ENCODE measurements around the gene ATG9B. TPM values are rescaled to one million over a fixed set of nuclear protein-coding genes. Genes with fewer than 3 reads are reported as not detected.

Gene ATG9B
- polyA plus RNA-seq, 4 donors, result 2.0 to 3.3 (median 2.5) TPM

DNA sequence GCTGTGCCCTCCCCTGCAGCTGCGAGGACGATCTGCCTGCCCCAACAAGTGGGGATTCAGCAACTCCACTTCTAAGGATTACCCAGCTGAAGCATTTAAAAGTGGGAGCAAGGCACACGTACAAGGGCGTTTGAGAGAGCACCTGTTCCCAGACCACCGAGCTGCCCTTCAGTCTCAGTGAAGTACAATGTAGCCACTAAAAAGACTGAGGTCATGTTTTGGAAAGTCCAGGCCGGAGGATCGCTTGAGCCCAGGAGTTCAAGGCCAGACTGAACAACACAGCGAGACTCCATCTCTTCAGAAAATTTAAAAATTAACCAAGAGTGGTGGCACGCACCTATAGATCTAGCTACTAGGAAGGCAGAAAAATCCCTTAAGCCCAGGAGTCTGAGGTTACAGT is 18.7 kb downstream of the ATG9B start:
- DNase-seq (ENCODE audit: low read depth in 4 of 4, low spot score in 2 of 4), result no peak

DNA sequence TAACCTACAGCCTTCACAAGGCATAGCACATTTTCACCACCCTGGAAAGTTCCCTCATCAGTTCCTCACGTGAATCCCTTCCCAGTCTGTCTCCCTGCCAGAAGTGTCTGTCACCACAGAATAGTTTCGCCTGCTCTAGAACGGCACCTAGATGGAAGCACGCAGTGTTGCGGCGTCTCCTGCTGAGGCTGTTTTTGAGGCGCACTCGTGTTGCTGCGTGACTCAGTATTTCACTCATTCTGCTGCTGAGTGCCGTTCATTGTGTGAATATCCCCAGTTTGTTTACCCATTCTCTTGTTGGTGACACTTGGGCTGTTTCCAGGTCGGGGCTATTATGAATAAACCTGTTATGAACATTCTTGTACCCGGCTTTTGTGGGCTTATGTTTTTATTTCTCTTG is 20.7 kb downstream of the ATG9B start:
- DNase-seq (ENCODE audit: low read depth in 4 of 4, low spot score in 2 of 4), result no peak

DNA sequence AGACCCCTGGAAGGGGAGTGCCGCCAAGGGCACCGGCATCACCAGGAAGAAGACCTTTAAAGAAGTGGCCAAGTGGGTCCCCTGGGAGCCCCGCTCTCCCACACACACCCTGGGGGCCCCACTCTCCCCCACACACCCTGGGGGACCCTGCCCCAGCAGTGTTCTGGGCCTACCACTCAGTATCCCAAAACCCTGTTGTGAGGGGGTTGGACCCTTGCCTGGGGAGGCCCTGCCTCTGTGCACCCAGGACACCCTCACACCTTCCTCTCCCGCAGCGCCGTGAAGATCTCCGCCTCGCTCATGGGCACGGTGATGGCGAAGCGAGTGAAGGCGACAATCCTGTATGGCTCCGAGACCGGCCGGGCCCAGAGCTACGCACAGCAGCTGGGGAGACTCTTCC is 22.7 kb downstream of the ATG9B start:
- DNase-seq (ENCODE audit: low read depth in 4 of 4, low spot score in 2 of 4), result no peak

DNA sequence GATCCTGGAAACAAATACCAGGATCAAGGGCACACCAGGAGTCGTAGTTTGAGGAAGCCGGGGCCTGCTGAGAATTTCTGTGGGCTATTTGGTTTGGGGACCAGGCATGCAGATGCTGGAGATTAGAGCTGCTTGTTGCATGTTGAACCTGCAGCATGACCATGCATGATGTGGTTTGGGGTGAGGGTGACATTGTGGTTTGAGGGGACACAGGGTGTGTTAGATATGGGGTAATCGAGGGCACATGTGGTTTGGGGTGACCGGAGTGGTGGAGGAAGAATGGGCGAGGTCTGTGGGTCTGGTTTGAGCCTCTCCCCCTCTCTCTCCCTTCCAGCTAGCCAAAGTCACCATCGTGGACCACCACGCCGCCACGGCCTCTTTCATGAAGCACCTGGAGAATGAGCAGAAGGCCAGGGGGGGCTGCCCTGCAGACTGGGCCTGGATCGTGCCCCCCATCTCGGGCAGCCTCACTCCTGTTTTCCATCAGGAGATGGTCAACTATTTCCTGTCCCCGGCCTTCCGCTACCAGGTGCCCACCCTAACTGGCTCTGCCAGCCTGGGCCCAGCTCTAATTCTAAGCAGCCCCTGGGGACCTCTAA is 23.3 kb downstream of the ATG9B start:
- DNase-seq (ENCODE audit: low read depth in 4 of 4, low spot score in 2 of 4), result no peak

DNA sequence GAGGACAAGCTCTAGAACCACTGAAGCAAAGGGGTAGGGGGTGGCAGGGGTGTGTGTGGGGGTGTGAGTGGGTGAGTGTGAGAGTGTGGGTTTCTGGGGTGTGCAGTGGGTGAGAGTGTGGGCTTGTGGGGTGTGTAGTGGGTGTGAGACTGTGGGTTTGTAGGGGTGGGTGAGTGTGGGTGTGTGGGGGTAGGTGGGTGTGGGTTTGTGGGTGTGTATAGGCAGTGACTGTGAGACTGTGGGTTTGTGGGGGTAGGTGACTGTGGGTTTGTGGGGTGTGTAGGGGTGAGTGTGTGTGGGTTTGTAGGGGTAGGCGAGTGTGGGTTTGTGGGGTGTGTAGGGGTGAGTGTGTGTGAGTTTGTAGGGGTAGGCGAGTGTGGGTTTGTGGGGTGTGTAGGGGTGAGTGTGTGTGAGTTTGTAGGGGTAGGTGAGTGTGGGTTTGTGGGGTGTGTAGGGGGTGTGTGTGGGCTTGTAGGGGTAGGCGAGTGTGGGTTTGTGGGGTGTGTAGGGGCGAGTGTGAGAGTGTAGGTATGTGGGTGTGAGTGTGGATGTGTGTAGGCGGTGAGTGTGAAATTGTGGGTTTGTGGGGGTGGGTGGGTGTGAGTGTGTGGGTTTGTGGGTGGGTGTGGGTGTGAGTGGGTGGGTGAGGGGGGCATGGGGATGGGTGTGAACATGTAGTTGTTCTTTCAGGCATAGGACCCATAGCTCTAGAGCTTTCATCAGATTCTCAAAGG is 24.6 kb downstream of the ATG9B start:
- DNase-seq (ENCODE audit: low read depth in 4 of 4, low spot score in 2 of 4), result no peak

DNA sequence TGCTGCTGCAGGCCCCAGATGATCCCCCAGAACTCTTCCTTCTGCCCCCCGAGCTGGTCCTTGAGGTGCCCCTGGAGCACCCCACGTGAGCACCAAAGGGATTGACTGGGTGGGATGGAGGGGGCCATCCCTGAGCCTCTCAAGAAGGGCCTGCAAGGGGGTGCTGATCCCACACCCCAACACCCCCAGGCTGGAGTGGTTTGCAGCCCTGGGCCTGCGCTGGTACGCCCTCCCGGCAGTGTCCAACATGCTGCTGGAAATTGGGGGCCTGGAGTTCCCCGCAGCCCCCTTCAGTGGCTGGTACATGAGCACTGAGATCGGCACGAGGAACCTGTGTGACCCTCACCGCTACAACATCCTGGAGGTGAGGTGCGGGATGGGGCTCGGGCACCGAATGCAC is 25.3 kb downstream of the ATG9B start:
- DNase-seq (ENCODE audit: low read depth in 4 of 4, low spot score in 2 of 4), result no peak

DNA sequence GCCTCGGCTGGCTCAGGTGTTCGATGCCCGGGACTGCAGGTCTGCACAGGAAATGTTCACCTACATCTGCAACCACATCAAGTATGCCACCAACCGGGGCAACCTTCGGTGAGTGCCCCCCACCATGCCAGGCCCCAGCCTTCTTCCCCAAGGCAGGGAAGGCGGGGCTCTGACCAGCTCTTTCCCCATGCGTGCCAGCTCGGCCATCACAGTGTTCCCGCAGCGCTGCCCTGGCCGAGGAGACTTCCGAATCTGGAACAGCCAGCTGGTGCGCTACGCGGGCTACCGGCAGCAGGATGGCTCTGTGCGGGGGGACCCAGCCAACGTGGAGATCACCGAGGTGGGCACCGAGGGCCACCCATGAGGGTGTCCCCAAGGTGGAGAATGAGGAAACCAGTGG is 26.0 kb downstream of the ATG9B start:
- no peak for DNase-seq (ENCODE audit: low read depth in 4 of 4, low spot score in 2 of 4)

DNA sequence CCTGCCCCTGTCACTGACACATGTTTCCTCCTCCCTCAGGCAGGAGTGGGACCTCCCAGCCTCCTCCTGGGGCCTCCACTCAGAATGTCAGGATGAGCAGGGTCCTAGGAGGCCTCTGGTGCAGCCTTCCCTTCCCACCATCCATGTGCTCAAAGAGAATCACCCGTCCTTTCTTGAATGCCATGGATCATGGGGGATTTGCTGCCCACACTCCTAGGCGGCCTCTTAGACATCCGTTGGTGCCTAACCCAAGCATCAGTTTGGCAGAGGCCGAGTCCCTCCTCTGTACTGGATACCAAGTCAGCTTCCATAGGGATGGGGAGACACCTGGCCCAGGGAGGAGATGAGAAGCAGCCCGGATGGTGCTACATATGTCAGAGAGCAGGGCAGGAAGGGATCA is 26.5 kb downstream of the ATG9B start:
- DNase-seq (ENCODE audit: low read depth in 4 of 4, low spot score in 2 of 4), result no peak

DNA sequence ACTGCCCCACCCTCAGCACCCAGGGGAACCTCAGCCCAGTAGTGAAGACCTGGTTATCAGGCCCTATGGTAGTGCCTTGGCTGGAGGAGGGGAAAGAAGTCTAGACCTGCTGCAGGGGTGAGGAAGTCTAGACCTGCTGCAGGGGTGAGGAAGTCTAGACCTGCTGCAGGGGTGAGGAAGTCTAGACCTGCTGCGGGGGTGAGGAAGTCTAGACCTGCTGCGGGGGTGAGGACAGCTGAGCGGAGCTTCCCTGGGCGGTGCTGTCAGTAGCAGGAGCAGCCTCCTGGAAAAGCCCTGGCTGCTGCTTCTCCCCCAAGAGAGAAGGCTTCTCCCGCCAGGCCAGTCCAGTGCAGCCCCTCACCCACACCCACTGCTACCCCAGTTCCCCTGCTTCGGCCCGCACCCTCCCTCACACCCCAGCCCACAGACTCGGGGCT is 27.2 kb downstream of the ATG9B start:
- DNase-seq (ENCODE audit: low read depth in 4 of 4, low spot score in 2 of 4), result no peak

DNA sequence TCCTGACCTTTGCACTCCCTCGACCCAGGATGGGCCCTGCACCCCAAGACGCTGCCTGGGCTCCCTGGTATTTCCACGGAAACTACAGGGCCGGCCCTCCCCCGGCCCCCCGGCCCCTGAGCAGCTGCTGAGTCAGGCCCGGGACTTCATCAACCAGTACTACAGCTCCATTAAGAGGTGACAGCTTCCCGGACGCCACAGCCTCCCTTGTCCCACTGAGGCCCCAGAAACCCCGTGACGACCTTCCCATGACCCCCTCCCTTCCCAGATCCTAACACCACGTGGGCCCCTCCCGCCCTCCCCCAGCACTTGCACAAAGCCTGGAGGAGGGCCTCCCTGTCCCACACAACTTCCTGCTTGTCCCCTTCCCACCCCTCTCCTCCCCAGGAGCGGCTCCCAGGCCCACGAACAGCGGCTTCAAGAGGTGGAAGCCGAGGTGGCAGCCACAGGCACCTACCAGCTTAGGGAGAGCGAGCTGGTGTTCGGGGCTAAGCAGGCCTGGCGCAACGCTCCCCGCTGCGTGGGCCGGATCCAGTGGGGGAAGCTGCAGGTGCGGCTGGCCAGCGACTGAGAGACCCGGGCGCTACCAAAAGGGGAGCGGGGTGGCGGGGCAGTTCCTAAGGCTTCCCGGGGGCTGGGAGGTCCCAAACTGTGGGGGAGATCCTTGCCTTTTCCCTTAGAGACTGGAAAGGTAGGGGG is 27.8 kb downstream of the ATG9B start:
- DNase-seq (ENCODE audit: low read depth in 4 of 4, low spot score in 2 of 4), result no peak

DNA sequence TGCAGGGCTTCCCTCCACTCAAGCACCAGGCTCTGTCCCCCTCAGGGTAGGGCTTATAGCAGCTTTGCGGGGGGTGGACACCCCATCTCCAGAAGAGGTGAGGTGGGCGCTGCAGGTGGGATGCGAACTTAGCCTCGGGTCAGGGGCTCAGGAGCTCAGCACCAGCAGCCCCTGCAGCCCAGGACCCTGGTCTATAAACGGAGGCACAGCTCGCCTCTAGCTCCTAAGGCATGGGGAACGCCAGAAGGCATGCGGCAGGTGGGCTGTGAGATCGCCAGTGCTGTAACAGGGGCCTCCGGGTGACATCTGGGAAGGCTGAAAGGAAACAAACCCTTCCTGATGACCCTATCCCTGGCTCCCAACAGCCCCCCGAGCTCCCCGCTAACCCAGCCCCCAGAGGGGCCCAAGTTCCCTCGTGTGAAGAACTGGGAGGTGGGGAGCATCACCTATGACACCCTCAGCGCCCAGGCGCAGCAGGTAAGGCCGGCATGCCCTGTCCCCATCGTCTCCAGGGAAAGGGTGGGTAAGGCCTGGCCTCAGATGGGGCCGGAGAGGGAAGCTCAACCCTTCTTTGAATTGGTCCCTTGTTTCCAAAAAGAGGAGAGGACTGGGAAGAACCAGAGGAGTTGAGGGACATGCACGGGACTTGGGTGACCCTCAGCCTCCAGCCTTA is 29.3 kb downstream of the ATG9B start:
- no peak for DNase-seq (ENCODE audit: low read depth in 4 of 4, low spot score in 2 of 4)

DNA sequence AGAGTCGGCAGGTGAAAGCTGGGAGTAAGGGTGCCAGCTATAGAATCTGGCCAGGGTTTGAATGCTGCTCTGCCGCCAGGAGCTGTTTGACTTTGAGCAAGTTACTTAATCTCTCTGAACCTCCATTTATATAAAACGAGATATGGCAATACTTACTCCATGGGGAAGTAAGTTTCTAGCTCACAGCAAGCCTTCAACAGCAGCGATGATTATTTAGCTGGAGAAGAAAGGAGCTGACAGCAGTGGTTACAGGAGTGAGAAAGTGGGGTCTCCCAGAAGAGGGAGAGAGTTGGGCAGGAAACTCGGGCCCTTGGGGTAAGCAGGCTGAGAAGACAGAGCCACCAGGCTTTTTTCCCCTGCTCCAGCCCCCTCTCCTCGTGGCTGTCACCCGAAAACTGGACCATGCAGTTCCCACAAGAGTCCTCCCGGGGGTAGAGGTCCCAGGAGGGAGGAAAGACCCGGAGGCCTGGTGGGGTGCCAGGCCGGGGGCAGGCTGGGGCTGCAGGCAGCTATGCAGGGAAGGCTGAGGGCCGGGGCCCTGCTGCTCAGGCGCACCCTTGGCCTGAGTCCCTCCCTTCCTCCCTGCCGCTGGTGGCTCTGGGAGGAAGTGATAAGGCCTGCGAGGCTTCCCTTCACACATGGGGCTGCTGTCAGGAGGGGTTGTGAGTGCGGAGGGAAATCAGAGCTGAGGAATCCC is 30.0 kb downstream of the ATG9B start:
- DNase-seq (ENCODE audit: low read depth in 4 of 4, low spot score in 2 of 4), result no peak

DNA sequence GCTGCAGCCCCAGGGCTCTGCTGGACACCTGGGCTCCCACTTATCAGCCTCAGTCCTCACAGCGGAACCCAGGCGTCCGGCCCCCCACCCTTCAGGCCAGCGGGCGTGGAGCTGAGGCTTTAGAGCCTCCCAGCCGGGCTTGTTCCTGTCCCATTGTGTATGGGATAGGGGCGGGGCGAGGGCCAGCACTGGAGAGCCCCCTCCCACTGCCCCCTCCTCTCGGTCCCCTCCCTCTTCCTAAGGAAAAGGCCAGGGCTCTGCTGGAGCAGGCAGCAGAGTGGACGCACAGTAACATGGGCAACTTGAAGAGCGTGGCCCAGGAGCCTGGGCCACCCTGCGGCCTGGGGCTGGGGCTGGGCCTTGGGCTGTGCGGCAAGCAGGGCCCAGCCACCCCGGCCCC is 30.8 kb downstream of the ATG9B start:
- no peak for DNase-seq (ENCODE audit: low read depth in 4 of 4, low spot score in 2 of 4)

DNA sequence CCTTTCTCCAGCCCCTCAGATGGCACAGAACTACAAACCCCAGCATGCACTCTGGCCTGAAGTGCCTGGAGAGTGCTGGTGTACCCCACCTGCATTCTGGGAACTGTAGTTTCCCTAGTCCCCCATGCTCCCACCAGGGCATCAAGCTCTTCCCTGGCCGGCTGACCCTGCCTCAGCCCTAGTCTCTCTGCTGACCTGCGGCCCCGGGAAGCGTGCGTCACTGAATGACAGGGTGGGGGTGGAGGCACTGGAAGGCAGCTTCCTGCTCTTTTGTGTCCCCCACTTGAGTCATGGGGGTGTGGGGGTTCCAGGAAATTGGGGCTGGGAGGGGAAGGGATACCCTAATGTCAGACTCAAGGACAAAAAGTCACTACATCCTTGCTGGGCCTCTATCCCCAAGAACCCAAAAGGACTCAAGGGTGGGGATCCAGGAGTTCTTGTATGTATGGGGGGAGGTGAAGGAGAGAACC is 31.4 kb downstream of the ATG9B start:
- no peak for DNase-seq (ENCODE audit: low read depth in 4 of 4, low spot score in 2 of 4)

DNA sequence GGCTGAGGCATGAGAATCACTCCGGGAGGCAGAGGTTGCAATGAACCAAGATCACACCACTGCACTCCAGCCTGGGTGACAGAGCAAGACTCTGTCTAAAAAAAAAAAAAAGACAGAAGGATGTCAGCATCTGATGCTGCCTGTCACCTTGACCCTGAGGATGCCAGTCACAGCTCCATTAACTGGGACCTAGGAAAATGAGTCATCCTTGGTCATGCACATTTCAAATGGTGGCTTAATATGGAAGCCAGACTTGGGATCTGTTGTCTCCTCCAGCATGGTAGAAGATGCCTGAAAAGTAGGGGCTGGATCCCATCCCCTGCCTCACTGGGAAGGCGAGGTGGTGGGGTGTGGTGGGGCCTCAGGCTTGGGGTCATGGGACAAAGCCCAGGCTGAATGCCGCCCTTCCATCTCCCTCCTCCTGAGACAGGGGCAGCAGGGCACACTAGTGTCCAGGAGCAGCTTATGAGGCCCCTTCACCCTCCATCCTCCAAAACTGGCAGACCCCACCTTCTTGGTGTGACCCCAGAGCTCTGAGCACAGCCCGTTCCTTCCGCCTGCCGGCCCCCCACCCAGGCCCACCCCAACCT is 32.1 kb downstream of the ATG9B start:
- no peak for DNase-seq (ENCODE audit: low read depth in 4 of 4, low spot score in 2 of 4)

DNA sequence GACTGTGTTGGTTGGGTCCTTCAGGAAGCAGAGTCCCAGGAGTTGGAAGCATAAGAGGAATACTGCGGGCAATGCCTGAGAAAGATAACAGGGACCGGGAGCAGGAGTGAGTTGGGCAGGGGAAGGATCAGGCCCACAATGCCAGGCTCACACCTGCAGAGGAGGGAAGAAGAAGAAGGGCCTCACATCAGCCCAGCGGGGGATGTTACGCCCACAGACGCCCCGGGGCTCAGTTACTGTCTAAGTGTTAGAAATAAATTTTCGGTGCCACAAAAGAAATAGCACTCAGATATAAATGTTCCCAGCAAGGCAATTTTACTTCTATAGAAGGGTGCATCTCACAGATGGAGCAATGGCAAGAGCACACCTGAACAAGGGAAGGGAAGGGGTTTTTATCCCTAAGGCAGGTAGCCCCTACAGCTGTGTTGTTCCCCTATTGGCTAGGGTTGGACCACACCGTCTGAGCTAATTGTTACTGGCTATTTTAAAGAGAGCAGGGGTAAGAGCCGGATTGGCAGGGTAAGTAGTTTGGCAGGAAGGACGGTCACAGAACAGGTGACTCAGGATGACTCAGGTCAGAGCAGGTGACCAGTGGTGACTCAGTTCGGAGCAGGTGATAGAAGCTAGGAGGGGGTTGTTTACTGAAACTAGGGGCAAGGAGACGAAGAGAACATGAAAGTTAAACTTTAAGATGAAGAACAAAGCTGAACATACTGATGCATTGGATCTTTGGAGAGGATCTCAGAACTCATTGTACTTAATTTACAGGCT is 33.7 kb downstream of the ATG9B start, which contains the start of gene NOS3:
Gene NOS3 (plus strand): TSS at position 602 of the 771 bp plus-strand sequence. CDS start 2,787 bp downstream, outside the sequence.
- no peak for DNase-seq (ENCODE audit: low read depth in 4 of 4, low spot score in 2 of 4)

DNA sequence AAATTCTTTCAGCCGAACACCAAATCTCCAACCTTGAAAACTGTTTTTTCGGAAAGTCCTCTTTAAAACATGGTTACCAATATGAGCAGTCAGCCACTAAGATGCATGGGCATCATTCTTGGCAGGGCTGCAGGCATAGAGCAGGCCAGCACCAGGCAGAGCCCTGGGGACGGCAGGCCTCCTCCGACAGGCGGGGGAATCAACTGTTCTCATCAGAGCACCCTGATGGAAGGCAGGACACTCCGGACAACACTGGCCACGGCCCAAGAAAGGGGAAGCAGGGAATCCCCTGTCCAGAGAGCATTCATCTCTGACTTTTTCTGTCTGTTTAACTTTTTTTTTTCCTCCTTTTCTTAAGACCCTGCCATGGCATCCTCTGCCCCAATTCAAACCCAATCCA is 34.8 kb downstream of the ATG9B start:
- DNase-seq (ENCODE audit: low read depth in 4 of 4, low spot score in 2 of 4), result no peak

DNA sequence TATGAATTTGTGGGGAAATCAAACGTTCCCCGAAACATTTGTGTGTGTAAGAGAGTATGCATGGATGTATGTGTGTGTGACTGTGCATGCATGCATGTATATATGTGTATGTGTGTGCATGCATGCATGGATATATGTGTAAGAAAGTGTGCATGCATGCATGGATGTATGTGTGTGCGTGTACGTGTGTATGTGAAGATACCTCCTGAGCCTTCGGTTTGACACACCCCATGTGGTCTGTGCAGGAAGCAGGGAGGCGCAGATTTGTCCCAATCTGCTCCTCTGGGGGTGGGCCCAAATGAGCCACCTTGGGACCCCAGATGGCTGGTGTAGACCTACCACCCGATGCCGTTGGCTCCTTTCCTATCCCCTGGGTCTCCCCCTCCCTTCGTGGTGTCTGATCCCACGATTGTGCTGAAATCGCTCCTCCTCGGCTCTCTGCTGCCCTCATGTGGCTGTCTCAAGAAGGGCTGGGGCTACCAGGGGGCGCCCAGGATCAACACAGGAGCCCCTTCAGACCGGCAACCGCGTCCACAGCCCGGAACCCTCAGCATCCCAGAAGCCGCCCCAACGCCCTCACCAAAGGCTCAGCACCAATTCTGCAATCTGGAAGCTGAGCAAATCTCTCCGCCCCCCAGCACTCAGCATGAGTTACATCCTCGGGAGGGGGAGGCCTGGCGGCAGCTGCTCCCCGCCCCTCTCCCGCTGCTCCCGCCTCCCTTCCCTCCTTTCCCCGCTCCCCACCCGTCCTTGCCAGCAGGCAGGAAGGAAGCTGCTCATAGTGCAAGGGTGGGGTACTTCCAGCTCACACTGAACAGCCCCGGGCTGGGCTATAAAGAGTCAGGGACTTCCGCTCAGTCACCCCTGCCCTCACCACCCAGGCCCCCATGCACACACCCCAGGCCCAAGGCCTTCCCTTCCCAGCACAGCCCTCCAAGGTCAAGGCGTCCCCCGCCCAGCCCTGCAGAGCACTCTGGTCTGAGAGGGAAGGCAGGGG is 35.8 kb downstream of the ATG9B start:
- DNase-seq (ENCODE audit: low read depth in 4 of 4, low spot score in 2 of 4), result no peak

Data from left renal cortex interstitium (tissue), 4 donors.